ENCODE measurements around the gene DNAJC13.

DNAJC13 gene

GRCh38 chr3:132503559-132503958, 86.3 kb downstream of the DNAJC13 start:
- DNase-seq (ENCODE audit: low spot score in 2 of 2), result no peak
- no peak overlapping the region for H3K27ac Mint-ChIP-seq
- H3K36me3 Mint-ChIP-seq, result peaks cover 100% of the 10 kb centered on the region
- H3K9me3 Mint-ChIP-seq, result no peaks in the 10 kb centered on the region
- ATAC-seq, result no peak
- H3K4me1 Mint-ChIP-seq, result no peaks in the 10 kb centered on the region
- H3K4me3 Mint-ChIP-seq, result no peak overlapping the region

GRCh38 chr3:132504375-132504933, 87.2 kb downstream of the DNAJC13 start:
- Mint-ChIP-seq H3K9me3 (no peaks in the 10 kb centered on the region), H3K36me3 (peaks cover 100% of the 10 kb centered on the region), H3K4me1 (no peaks in the 10 kb centered on the region), H3K27ac (no peak overlapping the region), H3K4me3 (no peak overlapping the region)
- no peak for ATAC-seq
- DNase-seq (ENCODE audit: low spot score in 2 of 2), result no peak

- Mint-ChIP-seq H3K9me3 (no peaks in the 10 kb centered on the region), H3K36me3 (peaks cover 100% of the 10 kb centered on the region), H3K4me1 (no peaks in the 10 kb centered on the region), H3K4me3 (no peak overlapping the region), H3K27ac (peak overlapping the region; percentile 3)
- DNase-seq (ENCODE audit: low spot score in 2 of 2), result no peak
- no peak for ATAC-seq
Measured at GRCh38 chr3:132507657-132508056, 90.4 kb downstream of the DNAJC13 start.

- ATAC-seq, result no peak
- Mint-ChIP-seq H3K4me3 (no peak overlapping the region), H3K4me1 (no peaks in the 10 kb centered on the region)
Measured at GRCh38 chr3:132509096-132509495, 91.8 kb downstream of the DNAJC13 start.

GRCh38 chr3:132509506-132509905, 92.2 kb downstream of the DNAJC13 start:
- Mint-ChIP-seq H3K36me3 (peaks cover 100% of the 10 kb centered on the region), H3K9me3 (no peaks in the 10 kb centered on the region), H3K27ac (no peak overlapping the region), H3K4me3 (no peak overlapping the region), H3K4me1 (no peaks in the 10 kb centered on the region)
- no peak for DNase-seq (ENCODE audit: low spot score in 2 of 2)
- no peak for ATAC-seq

More at GRCh38 chr3:132509096-132509495, 91.8 kb downstream of the DNAJC13 start:
- Mint-ChIP-seq H3K36me3 (peaks cover 100% of the 10 kb centered on the region), H3K9me3 (no peaks in the 10 kb centered on the region), H3K27ac (no peak overlapping the region)
- no peak for DNase-seq (ENCODE audit: low spot score in 2 of 2)

- Mint-ChIP-seq H3K27ac (peak overlapping the region; percentile 39), H3K4me3 (no peak overlapping the region), H3K36me3 (peaks cover 99% of the 10 kb centered on the region), H3K9me3 (no peaks in the 10 kb centered on the region), H3K4me1 (no peaks in the 10 kb centered on the region)
- DNase-seq (ENCODE audit: low spot score in 2 of 2) (no peak), ATAC-seq (no peak)
Measured at GRCh38 chr3:132513057-132513456, 95.8 kb downstream of the DNAJC13 start.

- H3K4me3 Mint-ChIP-seq, result no peak overlapping the region
- no peaks in the 10 kb centered on the region for H3K9me3 Mint-ChIP-seq
- no peaks in the 10 kb centered on the region for H3K4me1 Mint-ChIP-seq
- no peak for DNase-seq (ENCODE audit: low spot score in 2 of 2)
- ATAC-seq, result peak; percentile 88
- H3K27ac Mint-ChIP-seq, result no peak overlapping the region
- peaks cover 89% of the 10 kb centered on the region for H3K36me3 Mint-ChIP-seq
Measured at GRCh38 chr3:132517311-132517710, 100.0 kb downstream of the DNAJC13 start.

GRCh38 chr3:132519914-132520313, 102.6 kb downstream of the DNAJC13 start:
- Mint-ChIP-seq H3K4me3 (no peak overlapping the region), H3K4me1 (no peaks in the 10 kb centered on the region), H3K36me3 (peaks cover 86% of the 10 kb centered on the region), H3K9me3 (no peaks in the 10 kb centered on the region), H3K27ac (no peak overlapping the region)
- ATAC-seq, result peak; percentile 34
- DNase-seq (ENCODE audit: low spot score in 2 of 2), result no peak

- H3K27ac Mint-ChIP-seq, result no peak overlapping the region
- no peaks in the 10 kb centered on the region for H3K4me1 Mint-ChIP-seq
- ATAC-seq (no peak), DNase-seq (ENCODE audit: low spot score in 2 of 2) (no peak)
- H3K9me3 Mint-ChIP-seq, result no peaks in the 10 kb centered on the region
- H3K4me3 Mint-ChIP-seq, result no peak overlapping the region
- peaks cover 84% of the 10 kb centered on the region for H3K36me3 Mint-ChIP-seq
Measured at GRCh38 chr3:132521901-132522300, 104.6 kb downstream of the DNAJC13 start.

GRCh38 chr3:132522353-132522752, 105.1 kb downstream of the DNAJC13 start:
- ATAC-seq, result peak; percentile 50
- no peaks in the 10 kb centered on the region for H3K9me3 Mint-ChIP-seq
- DNase-seq (ENCODE audit: low spot score in 2 of 2), result no peak
- peaks cover 81% of the 10 kb centered on the region for H3K36me3 Mint-ChIP-seq
- no peak overlapping the region for H3K27ac Mint-ChIP-seq
- H3K4me3 Mint-ChIP-seq, result no peak overlapping the region
- no peaks in the 10 kb centered on the region for H3K4me1 Mint-ChIP-seq

- peaks cover 94% of the 10 kb centered on the region for H3K36me3 Mint-ChIP-seq
Measured at GRCh38 chr3:132530624-132531023, 113.3 kb downstream of the DNAJC13 start.

GRCh38 chr3:132535575-132536441, 118.5 kb downstream of the DNAJC13 start:
- ATAC-seq, result peak; percentile 74
- peaks cover 14% of the 10 kb centered on the region for H3K4me1 Mint-ChIP-seq
- peak; percentile 36 to 67 for DNase-seq (ENCODE audit: low spot score in 2 of 2)

More at GRCh38 chr3:132530624-132531023, 113.3 kb downstream of the DNAJC13 start:
- Mint-ChIP-seq H3K4me3 (no peak overlapping the region), H3K9me3 (no peaks in the 10 kb centered on the region), H3K27ac (peak overlapping the region; percentile 11), H3K4me1 (no peaks in the 10 kb centered on the region)
- DNase-seq (ENCODE audit: low spot score in 2 of 2) (no peak), ATAC-seq (no peak)

GRCh38 chr3:132536442-132537153, 119.3 kb downstream of the DNAJC13 start:
- ATAC-seq (peak; percentile 86), DNase-seq (ENCODE audit: low spot score in 2 of 2) (no peak)
- Mint-ChIP-seq H3K27ac (peak overlapping the region; percentile 41), H3K4me1 (peaks cover 14% of the 10 kb centered on the region), H3K9me3 (no peaks in the 10 kb centered on the region), H3K4me3 (no peak overlapping the region), H3K36me3 (peaks cover 76% of the 10 kb centered on the region)

More at GRCh38 chr3:132535575-132536441, 118.5 kb downstream of the DNAJC13 start:
- H3K27ac Mint-ChIP-seq, result peak overlapping the region; percentile 41
- no peak overlapping the region for H3K4me3 Mint-ChIP-seq
- H3K36me3 Mint-ChIP-seq, result peaks cover 76% of the 10 kb centered on the region
- no peaks in the 10 kb centered on the region for H3K9me3 Mint-ChIP-seq

GRCh38 chr3:132537297-132537696, 120.0 kb downstream of the DNAJC13 start:
- Mint-ChIP-seq H3K36me3 (peaks cover 70% of the 10 kb centered on the region), H3K4me1 (peaks cover 16% of the 10 kb centered on the region), H3K4me3 (no peak overlapping the region), H3K9me3 (no peaks in the 10 kb centered on the region), H3K27ac (peak overlapping the region; percentile 41)
- no peak for DNase-seq (ENCODE audit: low spot score in 2 of 2)
- ATAC-seq, result no peak

- Mint-ChIP-seq H3K36me3 (peaks cover 64% of the 10 kb centered on the region), H3K4me1 (peaks cover 24% of the 10 kb centered on the region), H3K9me3 (no peaks in the 10 kb centered on the region), H3K27ac (no peak overlapping the region), H3K4me3 (no peak overlapping the region)
- no peak for DNase-seq (ENCODE audit: low spot score in 2 of 2)
- ATAC-seq, result no peak
Measured at GRCh38 chr3:132538072-132538471, 120.8 kb downstream of the DNAJC13 start.
